ENCODE data around the gene ACO1.

DNA sequence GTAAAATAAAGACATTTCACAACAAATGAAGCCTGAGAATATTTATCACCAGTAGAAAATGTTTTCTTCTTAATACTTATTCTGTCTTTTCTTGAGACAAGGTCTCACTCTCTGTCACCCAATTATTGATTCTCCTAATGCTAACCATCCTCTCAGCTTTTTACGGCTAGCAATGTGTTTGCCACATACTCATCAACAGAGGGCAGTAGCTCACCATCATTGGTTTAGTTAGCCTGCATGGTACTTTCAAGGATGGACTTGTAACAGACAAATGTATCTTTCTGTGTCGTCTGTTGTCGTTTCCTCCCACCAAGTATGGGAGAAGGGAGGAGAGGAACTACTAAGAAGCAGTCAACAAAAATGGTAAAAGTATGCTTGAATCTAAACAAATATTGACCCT, 5.9 kb upstream of the ACO1 start:
- TF ChIP-seq, protein P1, sequence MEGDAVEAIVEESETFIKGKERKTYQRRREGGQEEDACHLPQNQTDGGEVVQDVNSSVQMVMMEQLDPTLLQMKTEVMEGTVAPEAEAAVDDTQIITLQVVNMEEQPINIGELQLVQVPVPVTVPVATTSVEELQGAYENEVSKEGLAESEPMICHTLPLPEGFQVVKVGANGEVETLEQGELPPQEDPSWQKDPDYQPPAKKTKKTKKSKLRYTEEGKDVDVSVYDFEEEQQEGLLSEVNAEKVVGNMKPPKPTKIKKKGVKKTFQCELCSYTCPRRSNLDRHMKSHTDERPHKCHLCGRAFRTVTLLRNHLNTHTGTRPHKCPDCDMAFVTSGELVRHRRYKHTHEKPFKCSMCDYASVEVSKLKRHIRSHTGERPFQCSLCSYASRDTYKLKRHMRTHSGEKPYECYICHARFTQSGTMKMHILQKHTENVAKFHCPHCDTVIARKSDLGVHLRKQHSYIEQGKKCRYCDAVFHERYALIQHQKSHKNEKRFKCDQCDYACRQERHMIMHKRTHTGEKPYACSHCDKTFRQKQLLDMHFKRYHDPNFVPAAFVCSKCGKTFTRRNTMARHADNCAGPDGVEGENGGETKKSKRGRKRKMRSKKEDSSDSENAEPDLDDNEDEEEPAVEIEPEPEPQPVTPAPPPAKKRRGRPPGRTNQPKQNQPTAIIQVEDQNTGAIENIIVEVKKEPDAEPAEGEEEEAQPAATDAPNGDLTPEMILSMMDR (IDR thresholded peaks at IDR 0.05) = peak; percentile 14 to 73 (median 62)
- TF ChIP-seq POLR2A (IDR thresholded peaks at IDR 0.05) = no peak
